HG02970 (cell line): ENCODE measurements around the gene CDK5.
"Not testable (repeated sequence)": the region's sequence is repeated elsewhere in the genome, so short reads cannot be mapped to it uniquely, and the experiment has no call there.

Source experiments
- ATAC-seq: cut with Tn5 transposase; IDR thresholded peaks from one replicate; pipeline ENCODE4 v1.9.1; 2021; ENCODE audit warnings: mild to moderate bottlenecking, moderate library complexity, moderate number of reproducible peaks; ENCODE audit not compliant: unreplicated experiment, low FRiP score

The CDK5 gene

DNA sequence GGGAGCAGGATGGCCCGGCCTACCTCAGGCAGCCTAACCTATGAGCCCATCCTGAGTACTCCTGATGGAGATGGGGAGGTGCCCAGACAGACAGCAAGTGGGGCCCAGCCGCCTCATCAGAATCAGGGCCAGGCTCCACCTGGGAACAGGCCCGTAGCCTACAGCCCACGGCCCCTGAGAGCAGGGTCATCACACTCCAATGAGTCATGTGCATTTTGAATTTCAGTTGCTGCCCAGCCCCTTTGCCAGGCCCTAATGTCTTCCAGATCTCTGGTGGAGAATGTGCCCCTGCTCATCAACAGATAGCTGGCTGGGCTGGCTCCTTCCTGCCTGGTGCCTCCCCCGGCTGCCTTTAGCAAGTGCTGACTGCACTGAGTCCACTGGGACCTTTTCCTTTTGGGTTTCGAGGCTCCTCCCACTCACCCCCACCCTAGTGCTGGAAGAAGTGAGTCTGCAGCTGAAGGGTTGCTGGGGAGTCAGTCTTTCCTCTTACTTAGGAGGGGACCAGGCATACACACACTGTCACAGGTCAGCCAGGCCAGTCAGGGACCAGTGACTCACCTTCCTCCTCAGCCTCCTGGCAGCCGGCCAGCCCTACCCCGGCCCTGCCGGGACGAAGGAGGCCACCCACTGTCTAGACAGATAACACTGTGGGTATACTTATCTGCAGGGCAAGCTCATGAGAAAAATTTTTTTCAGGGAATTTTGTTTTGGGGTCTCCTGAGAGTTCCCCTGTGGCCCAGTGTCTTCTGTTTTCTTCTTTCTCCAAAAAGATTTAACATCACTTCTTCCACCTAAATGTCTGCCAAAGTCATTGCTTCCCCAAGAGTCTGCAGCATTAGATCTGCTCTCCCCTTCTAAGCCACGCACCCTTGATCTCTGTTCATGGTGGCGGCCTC is 18.5 kb downstream of the CDK5 start:
- no peak for ATAC-seq

- no peak for ATAC-seq
These were observed 21.8 kb downstream of the CDK5 start for GRCh38 chr7:151035902-151036301.

- ATAC-seq, result no peak
These were observed 22.5 kb downstream of the CDK5 start for GRCh38 chr7:151035026-151035717.

DNA sequence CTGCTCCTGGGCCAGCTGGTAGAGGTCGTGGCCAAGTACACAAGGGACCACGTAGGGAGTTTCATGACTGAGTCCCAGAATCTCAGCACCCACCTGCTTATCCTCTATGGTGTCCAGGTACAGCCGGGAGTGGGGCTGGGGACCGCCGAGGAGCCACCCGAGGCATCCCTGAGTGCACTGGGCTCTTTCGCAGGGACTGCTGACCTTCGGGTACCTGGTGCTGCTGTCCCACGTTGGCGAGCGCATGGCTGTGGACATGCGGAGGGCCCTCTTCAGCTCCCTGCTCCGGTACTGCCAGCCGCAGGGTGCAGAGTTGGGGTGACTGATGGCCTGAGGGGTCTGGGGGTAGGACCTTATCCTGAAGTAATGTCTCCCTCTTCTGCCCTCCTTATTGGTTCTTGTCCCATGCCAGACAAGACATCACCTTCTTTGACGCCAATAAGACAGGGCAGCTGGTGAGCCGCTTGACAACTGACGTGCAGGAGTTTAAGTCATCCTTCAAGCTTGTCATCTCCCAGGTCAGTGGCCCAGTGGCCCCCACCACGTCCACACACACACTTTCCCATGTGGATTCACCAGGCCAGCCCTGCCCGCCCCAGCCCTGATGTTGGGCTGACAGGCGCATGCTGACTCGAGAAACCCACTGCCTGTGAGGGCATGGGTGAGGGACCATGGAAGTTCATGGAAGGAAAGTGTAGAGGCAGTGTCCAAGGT is 23.2 kb downstream of the CDK5 start:
- ATAC-seq, result no peak

- no peak for ATAC-seq
These were observed 23.8 kb downstream of the CDK5 start for GRCh38 chr7:151033864-151034249.

DNA sequence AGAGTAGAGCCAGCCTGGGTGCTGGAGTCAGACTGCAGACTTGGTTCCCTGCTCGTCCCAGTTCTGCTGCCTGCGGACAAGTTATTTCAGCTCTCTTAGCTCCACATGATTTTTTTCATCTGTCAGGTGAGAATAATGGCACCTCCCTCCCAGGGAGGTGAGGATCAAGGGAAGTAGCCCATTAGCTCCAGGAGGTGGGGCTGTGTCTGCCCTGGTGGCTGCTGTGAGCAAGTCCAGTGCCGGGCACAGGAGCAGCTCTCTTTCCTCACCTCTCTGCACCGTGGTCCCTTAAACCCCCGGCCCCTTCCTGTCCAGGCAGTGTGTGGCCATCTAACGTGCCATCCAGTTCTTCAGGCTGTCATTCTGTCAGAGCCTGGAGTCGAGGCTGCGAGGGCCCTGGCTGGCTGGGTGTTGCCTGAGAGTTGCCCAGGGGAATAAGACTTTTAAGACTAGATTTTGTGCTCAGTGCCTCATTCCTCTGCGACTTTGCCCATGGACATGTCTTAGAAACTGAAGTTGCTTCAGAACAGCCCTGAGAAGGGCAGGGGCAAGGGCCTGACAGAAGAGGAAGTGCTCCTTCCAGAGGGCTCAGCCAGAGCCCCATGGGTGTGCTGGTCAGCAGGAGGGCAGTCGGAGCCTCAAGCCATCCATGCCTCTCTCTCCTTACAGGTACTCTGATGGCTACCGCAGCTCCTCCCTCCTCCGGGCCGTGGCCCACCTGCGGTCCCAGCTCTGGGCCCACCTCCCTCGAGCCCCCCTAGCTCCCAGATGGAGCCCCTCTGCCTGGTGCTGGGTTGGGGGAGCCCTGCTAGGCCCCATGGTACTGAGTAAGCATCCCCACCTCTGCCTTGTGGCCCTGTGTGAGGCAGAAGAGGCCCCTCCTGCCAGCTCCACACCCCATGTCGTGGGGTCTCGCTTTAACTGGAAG is 24.5 kb downstream of the CDK5 start:
- ATAC-seq, result no peak

DNA sequence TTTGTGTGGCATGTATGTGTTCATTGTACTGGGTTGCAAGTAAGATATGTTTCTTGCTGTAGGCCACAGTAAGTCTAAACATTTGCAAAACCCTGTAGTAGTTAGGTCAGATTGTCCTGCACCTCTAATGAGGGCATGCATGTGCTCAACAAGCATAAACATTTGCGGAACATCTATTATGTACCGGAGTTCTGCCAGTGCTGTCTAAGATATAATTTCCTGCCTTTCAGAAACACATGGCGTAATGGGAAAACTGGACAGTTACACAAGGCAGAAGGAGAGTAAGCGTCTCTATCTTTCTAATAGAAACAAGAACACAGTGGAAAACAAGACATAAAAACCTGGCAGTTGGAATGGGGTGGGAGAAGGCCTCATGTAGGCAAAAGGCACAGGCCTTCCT is 26.7 kb downstream of the CDK5 start:
- ATAC-seq, result no peak

DNA sequence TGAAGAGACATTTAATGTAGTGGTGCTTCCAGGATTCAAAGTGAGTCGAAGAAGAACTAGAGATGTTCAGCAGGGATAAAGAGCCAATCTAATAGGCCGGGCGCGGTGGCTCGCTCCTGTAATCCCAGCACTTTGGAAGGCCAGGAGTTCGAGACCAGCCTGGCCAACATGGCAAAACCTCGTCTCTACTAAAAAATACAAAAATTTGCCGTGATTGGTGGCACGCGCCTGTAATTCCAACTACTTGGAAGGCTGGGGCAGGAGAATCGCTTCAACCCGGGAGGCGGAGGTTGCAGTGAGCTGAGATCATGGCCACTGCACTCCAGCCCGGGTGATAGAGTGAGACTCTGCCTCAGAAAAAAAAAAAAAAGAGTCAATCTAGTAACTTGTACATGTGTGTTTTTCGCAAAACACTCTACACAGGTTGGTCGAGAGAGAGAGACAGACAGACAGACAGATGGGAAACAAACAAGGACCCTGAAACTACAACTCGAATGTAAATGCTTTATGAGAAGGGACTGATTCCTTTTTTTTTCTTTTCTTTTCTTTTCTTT is 28.7 kb downstream of the CDK5 start:
- ATAC-seq, result no peak

DNA sequence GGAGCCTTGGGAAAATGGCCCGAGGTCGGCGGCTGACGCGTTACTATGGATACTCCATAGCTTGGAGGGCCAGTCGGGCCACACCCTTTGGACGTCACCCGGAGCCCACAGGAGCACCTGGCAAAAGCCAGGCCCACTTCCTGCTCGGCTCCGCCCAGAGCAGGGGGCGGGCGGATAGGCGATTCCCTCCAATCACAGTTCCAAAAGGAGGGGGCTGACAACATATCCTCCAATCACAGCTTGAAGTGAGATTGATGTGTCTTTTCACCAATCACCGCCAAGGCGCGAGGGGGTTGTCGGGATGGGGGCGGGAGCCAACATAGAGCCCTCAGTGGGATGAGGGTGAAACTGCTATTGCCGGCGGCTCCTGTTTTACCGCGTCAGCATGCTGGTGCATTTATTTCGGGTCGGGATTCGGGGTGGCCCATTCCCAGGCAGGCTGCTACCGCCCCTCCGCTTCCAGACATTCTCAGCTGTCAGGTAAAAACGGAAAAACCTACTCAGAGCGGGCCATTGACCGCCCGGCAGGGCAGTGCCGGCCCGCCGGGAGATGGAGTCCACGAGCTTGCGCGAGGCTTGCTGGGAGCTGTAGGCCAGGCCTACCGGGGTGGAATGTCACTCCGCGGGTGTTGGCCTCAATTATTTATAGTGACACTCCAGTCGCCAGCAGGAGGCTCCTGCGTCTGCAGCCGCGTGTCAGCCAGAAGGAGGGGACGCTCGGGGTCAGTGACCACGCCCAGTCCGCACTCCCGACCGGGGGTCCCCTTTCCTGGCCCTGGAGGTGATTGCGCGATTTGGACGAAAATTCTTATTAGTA is 29.4 kb downstream of the CDK5 start, which contains the start of gene ABCB8:
TSS of gene ABCB8 (plus strand) at position 320 of the 817 bp plus-strand sequence. CDS start at position 386, 66 bp downstream.
- peak; percentile 97 for ATAC-seq

- not testable (repeated sequence) for ATAC-seq
These were observed 30.0 kb downstream of the CDK5 start for GRCh38 chr7:151027728-151028130.

GRCh38 chr7:151026771-151027727 is 30.6 kb downstream of the CDK5 start:
- not testable (repeated sequence) for ATAC-seq

DNA sequence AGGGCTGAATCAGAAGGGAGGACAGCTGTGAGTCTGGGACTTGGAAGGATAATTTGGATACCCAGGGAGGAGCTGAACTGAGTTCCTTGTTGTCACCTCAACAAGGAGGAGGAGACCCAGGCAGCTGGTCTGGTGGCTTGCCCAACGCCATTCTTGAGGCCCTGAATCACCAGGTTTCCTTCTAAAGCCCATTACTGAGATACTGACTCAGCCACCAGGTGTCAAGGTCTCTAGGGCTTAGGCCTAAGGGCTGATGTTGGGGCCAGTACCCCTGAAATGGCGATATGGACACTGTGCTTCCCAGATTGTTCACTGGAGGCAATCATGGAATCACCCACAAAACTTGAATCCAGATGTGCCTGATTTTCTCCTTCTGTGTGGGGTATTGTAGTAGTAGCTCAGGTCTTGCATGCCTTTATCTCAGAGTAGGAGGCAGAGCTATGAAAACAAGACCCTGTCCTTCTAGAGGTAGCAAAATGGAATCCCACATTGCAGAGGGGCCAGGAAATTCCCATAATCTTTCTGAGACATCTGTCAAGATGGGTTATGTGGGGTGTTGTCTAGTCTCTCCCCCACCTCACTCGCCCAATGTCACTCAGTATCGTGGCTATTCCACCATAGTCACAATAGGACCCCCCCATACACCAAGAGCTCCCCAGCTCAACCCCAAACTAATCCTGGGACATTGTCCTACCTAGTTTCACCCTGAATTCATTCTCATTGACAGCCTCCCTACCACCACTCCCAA is 31.6 kb downstream of the CDK5 start:
- ATAC-seq, result no peak

DNA sequence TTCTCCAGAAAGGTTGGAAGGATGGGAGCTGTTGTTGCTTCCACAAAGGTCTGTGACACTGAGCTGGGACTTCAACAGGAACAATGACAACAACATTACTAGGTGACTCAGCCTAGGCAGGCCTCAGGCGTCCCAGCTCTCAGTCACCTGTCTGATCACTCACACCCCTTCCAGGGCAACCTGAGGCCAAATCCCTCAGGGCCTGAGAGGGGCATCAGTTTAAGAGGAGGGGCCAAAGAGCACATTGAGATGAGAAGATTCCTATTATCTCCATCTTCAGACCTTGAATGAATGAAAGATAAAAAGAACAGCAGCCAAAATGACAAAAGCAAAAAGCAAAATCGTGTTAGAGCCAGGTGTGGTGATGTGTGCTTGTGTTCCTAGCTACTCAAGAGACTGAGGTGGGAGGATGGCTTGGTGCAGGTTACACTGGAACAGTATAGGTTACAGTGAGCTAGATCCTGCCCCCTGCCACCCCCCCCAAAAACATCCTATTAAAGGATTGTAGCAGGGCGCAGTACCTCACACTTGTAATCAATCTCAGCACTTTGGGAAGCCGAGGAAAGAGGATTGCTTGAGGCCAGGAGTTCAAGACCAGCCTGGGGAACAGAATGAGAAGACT is 33.2 kb downstream of the CDK5 start, which contains the start of gene ATG9B:
TSS of gene ATG9B (minus strand) at position 60 of the 622 bp plus-strand sequence. CDS start 71 bp downstream, outside the sequence.
- no peak for ATAC-seq

- no peak for ATAC-seq
These were observed 34.5 kb downstream of the CDK5 start for GRCh38 chr7:151023232-151023631.

DNA sequence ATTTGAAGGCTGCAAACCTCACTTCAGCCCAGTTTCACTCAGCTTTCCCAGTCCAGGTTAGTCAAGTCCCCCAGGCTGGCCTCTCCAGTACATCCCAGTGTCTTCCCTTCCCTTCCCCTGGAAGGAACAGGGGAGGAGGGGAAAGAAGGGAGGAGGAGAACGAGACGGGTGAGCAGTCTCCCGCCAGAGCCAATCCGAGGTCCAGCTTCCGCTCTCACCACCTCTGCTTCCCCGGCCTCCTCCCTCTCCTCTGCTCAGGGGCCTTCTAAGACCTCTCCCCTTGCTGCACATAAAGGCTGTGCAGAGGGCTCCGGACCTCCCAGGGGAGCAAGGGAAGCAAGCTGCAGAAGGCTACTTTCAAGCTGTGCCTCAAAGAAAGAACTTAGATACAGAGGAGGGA is 37.5 kb downstream of the CDK5 start:
- ATAC-seq, result no peak

DNA sequence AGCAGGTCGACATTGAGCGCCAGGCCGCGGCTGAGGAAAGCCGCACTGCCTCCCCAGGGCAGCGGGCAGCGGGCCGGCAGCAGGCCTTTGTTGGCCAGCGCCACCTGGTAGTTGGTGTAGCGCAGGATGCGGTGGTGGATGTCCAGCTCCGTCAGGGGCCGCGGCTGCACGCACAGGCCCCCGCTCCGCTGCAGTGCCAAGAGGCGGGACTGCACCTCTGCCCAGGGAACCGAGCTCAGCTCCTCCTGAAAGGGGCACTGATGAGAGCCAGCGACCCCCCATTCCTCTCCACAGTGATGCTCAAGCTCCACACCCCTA is 38.6 kb downstream of the CDK5 start:
- no peak for ATAC-seq
